ENCODE results near the gene TNFRSF14. TPM values are rescaled to one million over a fixed set of nuclear protein-coding genes. Genes with fewer than 3 reads are reported as not detected.
A peak's percentile ranks its signal among the peaks of the same experiment; 100 is the strongest.

TNFRSF14 gene
- total and polyA plus RNA-seq, 2 of the 13 experiments (the other 11 are each of a cell fraction or from before 2014, with no cell fraction given): 11.9 to 49.9 TPM

DNA sequence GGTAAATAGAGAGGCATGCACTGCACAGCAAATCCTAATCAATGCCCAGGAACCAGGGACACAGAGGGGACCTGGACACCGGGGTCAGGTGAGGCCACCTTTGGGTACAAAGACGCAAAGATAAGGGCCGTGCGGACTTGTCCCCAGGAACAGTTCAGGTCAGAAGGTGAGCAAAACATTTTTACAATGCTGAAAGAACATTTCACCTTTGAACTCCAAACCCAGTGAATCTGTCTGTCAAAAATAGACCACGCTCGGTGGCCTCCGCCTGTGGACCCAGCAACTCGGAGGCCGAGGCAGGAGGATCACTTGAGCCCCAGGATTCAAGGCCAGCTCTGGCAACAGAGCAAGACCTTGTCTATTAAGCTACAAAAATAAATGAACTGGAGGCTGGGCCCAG, 15.2 kb downstream of the TNFRSF14 start (continued):
- TF ChIP-seq PCBP1 (IDR thresholded peaks at IDR 0.05; ENCODE audit: borderline replicate concordance, low read depth, low read length) (no peak), ZNF232 (CRISPR knock-in tag; IDR thresholded peaks at IDR 0.05; ENCODE audit: borderline replicate concordance) (no peak), GATAD2A (CRISPR knock-in tag; IDR thresholded peaks at IDR 0.05) (peak; percentile 47), MIER2 (CRISPR knock-in tag; IDR thresholded peaks at IDR 0.05) (no peak; the same call in 1 of the 2 replicates), KDM2A (CRISPR knock-in tag; IDR thresholded peaks at IDR 0.05; ENCODE audit: borderline replicate concordance, low read depth) (no peak), ZNF619 (CRISPR knock-in tag; IDR thresholded peaks at IDR 0.05) (no peak), SOX5 (CRISPR knock-in tag; IDR thresholded peaks at IDR 0.05; ENCODE audit: borderline replicate concordance) (peak; percentile 69), ZBTB4 (CRISPR knock-in tag; IDR thresholded peaks at IDR 0.05; ENCODE audit: borderline replicate concordance) (no peak), MAFG (CRISPR knock-in tag; IDR thresholded peaks at IDR 0.05) (no peak), SKI (IDR thresholded peaks at IDR 0.05; ENCODE audit: partially characterized antibody) (no peak), ZBTB10 (CRISPR knock-in tag; IDR thresholded peaks at IDR 0.05; ENCODE audit: borderline replicate concordance) (no peak), ZMYM3 (CRISPR knock-in tag; IDR thresholded peaks at IDR 0.05) (peak; percentile 98), TMF1 (CRISPR knock-in tag; IDR thresholded peaks at IDR 0.05; ENCODE audit: low read depth) (no peak), HOMEZ (CRISPR knock-in tag; IDR thresholded peaks at IDR 0.05; ENCODE audit: low read depth) (no peak; the same call in 1 of the 2 replicates), ZNF737 (CRISPR knock-in tag; IDR thresholded peaks at IDR 0.05; ENCODE audit: borderline replicate concordance) (no peak), AFF4 (CRISPR knock-in tag; IDR thresholded peaks at IDR 0.05) (no peak)
- TF ChIP-seq, protein P1, sequence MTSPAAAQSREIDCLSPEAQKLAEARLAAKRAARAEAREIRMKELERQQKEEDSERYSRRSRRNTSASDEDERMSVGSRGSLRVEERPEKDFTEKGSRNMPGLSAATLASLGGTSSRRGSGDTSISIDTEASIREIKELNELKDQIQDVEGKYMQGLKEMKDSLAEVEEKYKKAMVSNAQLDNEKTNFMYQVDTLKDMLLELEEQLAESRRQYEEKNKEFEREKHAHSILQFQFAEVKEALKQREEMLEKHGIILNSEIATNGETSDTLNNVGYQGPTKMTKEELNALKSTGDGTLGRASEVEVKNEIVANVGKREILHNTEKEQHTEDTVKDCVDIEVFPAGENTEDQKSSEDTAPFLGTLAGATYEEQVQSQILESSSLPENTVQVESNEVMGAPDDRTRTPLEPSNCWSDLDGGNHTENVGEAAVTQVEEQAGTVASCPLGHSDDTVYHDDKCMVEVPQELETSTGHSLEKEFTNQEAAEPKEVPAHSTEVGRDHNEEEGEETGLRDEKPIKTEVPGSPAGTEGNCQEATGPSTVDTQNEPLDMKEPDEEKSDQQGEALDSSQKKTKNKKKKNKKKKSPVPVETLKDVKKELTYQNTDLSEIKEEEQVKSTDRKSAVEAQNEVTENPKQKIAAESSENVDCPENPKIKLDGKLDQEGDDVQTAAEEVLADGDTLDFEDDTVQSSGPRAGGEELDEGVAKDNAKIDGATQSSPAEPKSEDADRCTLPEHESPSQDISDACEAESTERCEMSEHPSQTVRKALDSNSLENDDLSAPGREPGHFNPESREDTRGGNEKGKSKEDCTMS (CRISPR knock-in tag; conservative IDR thresholded peaks at IDR 0.05): no peak

All from HepG2 (cell line).